Lung (tissue), 12 donors: ENCODE measurements around the gene ZNF3. TPM values are rescaled to one million over a fixed set of nuclear protein-coding genes. Genes with fewer than 3 reads are reported as not detected.
A peak's percentile ranks its signal among the peaks of the same experiment; 100 is the strongest.

Experiments used
- ATAC-seq: fragments of 200-7000 bp; cut with Tn5 transposase; one replicate; pipeline ENCODE4 v1.9.1; 2020; ENCODE audit warnings: moderate number of reproducible peaks; ENCODE audit not compliant: insufficient read depth, low FRiP score
- DNase-seq, 3 donors: peaks; one replicate each; pipeline ENCODE4 v3.0.0-alpha.2; 2013 to 2017
- H3K27ac ChIP-seq, 2 donors: one replicate each; pipeline ENCODE4 v1.5.1; 2013; ENCODE audit warnings: mild to moderate bottlenecking in 2 of 2, moderate library complexity in 2 of 2, control low read depth in 1 of 2, inconsistent platforms in 1 of 2, low read depth in 1 of 2, low read length in 1 of 2
- H3K27me3 ChIP-seq, 3 donors: one replicate each; pipeline ENCODE4 v1.5.1; 2013; ENCODE audit warnings: low read length in 2 of 3; ENCODE audit not compliant: control insufficient read depth in 3 of 3, insufficient read depth in 3 of 3
- H3K36me3 ChIP-seq, 4 donors: one replicate each; pipeline ENCODE4 v1.5.1; 2013; ENCODE audit warnings: low read length in 4 of 4, mild to moderate bottlenecking in 1 of 4, moderate library complexity in 1 of 4; ENCODE audit not compliant: control insufficient read depth in 4 of 4, insufficient read depth in 4 of 4
- H3K4me1 ChIP-seq, 5 donors: one replicate each; pipeline ENCODE4 v1.5.1; 2013; ENCODE audit warnings: low read length in 5 of 5, mild to moderate bottlenecking in 2 of 5, moderate library complexity in 1 of 5; ENCODE audit not compliant: control insufficient read depth in 5 of 5, insufficient read depth in 5 of 5
- H3K4me3 ChIP-seq: one replicate; pipeline ENCODE4 v1.5.1; 2013; ENCODE audit warnings: mild to moderate bottlenecking, control low read depth, moderate library complexity
- H3K9ac ChIP-seq, 2 donors: one replicate each; pipeline ENCODE4 v1.5.1; 2013; ENCODE audit warnings: low read length in 2 of 2, control low read depth in 1 of 2; ENCODE audit not compliant: insufficient read depth in 1 of 2
- H3K9me3 ChIP-seq, 4 donors: one replicate each; pipeline ENCODE4 v1.5.1; 2013; ENCODE audit warnings: low read length in 3 of 4, mild to moderate bottlenecking in 1 of 4, moderate library complexity in 1 of 4; ENCODE audit not compliant: control insufficient read depth in 4 of 4, insufficient read depth in 3 of 4
- WGBS, 2 donors: extraction: QIAGEN DNeasy Blood & Tissue Kit; methylation state at CpG; one replicate each; pipeline ENCODE4 v1.1.7; 2013; 5-methylcytosine and 5-hydroxymethylcytosine counted together
- polyA plus RNA-seq, 2 donors: library from polyadenylated mRNA; stranded (reverse); fragments of 200-250 nt; gene quantifications; one replicate each; pipeline ENCODE4 v1.2.1, GENCODE V29; 2013
- total RNA-seq, 2 donors: library from RNA; depleted of rRNA in 1 of 2; stranded (reverse); fragments of >200 nt in 1 of 2; gene quantifications; one replicate each; pipeline ENCODE4 v1.2.1, GENCODE V29; 2014 to 2021
- TF ChIP-seq, protein P1 (sequence below): IDR thresholded peaks from 2 replicates; pipeline ENCODE4 v1.5.1; 2012; ENCODE audit warnings: mild to moderate bottlenecking; ENCODE audit errors: control extremely low read depth, extremely low read depth
- donor health status: control.
- donor health status: control.
- donor health status: Bipolar disorder and iron deficiency.
- donor health status: healthy.
- donor health status: DM: yes; HTN: yes; CAD: no.

Gene ZNF3
- total and polyA plus RNA-seq, 4 donors: 12.8 to 30.5 (median 23.4) TPM

DNA sequence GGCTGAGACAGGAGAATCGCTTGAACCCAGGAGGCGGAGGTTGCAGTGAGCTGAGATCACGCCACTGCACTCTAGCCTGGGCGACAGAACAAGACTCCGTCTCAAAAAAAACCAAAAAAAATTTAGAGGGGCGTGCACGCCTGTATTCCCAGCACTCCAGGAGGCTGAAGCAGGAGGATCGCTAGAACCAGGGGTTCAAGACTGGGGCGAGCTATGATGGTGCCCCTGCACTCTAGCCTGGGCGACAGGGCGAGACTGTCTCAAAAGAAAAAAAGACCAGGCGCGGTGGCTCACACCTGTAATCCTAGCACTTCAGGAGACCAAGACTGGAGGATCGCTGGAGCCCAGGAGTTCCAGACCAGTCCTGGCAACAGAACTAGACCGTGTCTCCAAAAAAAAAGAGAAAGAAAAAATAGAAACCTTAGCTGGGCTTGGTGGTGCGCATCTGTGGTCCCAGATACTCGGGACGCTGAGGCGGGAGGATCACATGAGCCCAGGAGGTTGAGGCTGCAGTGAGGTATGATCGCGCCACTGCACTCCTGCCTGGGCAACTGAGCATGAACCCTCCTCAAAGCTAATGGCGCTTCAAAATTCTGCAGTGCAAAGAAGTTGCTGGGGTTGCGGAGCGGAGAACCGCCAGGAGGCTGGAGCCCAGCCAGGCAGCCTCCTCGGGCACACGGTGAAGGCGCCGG is 44.9 kb upstream of the ZNF3 start:
- Histone ChIP-seq H3K9ac (peak overlapping the region; percentile 56 to 95), H3K27me3 (no peaks in the 10 kb centered on the region), H3K36me3 (peaks cover 0 to 11% (median 1%) of the 10 kb centered on the region in 4 donors), H3K4me3 (peak overlapping the region; percentile 73), H3K9me3 (no peaks in the 10 kb centered on the region), H3K4me1 (peaks cover 0 to 15% (median 5%) of the 10 kb centered on the region in 5 donors), H3K27ac (peak overlapping the region; percentile 95 to 99)
- TF ChIP-seq, protein P1, sequence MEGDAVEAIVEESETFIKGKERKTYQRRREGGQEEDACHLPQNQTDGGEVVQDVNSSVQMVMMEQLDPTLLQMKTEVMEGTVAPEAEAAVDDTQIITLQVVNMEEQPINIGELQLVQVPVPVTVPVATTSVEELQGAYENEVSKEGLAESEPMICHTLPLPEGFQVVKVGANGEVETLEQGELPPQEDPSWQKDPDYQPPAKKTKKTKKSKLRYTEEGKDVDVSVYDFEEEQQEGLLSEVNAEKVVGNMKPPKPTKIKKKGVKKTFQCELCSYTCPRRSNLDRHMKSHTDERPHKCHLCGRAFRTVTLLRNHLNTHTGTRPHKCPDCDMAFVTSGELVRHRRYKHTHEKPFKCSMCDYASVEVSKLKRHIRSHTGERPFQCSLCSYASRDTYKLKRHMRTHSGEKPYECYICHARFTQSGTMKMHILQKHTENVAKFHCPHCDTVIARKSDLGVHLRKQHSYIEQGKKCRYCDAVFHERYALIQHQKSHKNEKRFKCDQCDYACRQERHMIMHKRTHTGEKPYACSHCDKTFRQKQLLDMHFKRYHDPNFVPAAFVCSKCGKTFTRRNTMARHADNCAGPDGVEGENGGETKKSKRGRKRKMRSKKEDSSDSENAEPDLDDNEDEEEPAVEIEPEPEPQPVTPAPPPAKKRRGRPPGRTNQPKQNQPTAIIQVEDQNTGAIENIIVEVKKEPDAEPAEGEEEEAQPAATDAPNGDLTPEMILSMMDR: no peak
- ATAC-seq: no peak
- DNase-seq: no peak
- WGBS, 2 donors: 12 to 16% methylated on average over 29 of the region's 29 CpGs

DNA sequence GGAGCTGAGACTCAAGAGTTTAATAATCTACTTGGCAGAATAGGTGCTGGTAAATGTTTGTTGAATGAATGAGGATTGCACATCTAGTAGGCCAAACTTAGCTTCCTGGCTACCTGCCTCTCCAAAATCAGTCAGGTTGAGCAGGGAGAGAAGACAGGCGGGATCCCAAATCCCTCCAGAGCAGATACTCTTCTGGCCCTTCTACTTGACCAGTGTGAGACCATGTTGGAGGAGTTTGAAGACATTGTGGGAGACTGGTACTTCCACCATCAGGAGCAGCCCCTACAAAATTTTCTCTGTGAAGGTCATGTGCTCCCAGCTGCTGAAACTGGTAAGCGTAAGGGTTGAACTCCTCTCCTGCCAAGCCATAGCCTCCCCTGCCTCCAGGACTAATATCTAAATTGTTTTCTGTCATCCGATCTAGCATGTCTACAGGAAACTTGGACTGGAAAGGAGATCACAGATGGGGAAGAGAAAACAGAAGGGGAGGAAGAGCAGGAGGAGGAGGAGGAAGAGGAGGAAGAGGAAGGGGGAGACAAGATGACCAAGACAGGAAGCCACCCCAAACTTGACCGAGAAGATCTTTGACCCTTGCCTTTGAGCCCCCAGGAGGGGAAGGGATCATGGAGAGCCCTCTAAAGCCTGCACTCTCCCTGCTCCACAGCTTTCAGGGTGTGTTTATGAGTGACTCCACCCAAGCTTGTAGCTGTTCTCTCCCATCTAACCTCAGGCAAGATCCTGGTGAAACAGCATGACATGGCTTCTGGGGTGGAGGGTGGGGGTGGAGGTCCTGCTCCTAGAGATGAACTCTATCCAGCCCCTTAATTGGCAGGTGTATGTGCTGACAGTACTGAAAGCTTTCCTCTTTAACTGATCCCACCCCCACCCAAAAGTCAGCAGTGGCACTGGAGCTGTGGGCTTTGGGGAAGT is 43.0 kb upstream of the ZNF3 start:
- 58 to 67% methylated on average over 4 of the region's 4 CpGs for WGBS, 2 donors
- TF ChIP-seq, protein P1: no peak
- H3K4me3 ChIP-seq: no peak overlapping the region
- H3K9ac ChIP-seq: no peak overlapping the region
- H3K27me3 ChIP-seq: no peaks in the 10 kb centered on the region
- DNase-seq: no peak
- peaks cover 0 to 11% (median 1%) of the 10 kb centered on the region in 4 donors for H3K36me3 ChIP-seq
- ATAC-seq: no peak
- H3K27ac ChIP-seq: peak overlapping the region in 1 of 2 donors; percentile 5
- no peaks in the 10 kb centered on the region for H3K9me3 ChIP-seq
- peaks cover 0 to 23% (median 12%) of the 10 kb centered on the region in 5 donors for H3K4me1 ChIP-seq

DNA sequence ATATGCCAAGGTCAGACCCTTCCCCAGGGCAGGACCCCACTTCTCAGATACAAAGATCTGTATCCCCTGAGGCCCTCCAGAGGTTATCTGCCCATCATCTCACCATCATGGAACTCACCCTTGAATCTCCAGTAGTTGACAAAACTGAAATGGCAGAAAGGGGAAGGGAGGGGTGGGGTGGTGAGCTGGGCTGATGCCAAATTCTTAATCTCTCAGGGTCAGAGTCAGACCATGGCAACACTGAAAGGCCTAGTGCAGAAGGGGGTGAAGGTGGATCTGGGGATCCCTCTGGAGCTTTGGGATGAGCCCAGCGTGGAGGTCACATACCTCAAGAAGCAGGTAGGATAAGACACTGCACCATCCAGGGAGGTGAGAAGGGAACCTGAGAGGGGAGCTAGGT is 41.0 kb upstream of the ZNF3 start:
- Histone ChIP-seq H3K9me3 (no peaks in the 10 kb centered on the region), H3K9ac (no peak overlapping the region), H3K4me3 (no peak overlapping the region), H3K27ac (no peak overlapping the region), H3K27me3 (no peaks in the 10 kb centered on the region), H3K36me3 (peaks cover 0 to 11% (median 1%) of the 10 kb centered on the region in 4 donors), H3K4me1 (peaks cover 0 to 19% (median 12%) of the 10 kb centered on the region in 5 donors)
- WGBS, 2 donors: 98 to 100% methylated on average over 1 of the region's 1 CpG
- TF ChIP-seq, protein P1: no peak
- no peak for DNase-seq
- ATAC-seq: no peak
